RWPE2 (cell line): ENCODE measurements around the gene NOL4L.

Source experiments
- ATAC-seq: fragments of 200-7000 bp; cut with Tn5 transposase; 3 replicates; pipeline ENCODE4 v1.9.1; 2021; ENCODE audit warnings: low read depth
- DNase-seq: peaks from one replicate; pipeline ENCODE4 v3.0.0-alpha.2; 2020; ENCODE audit warnings: low spot score
- H3K27ac ChIP-seq: fragments of 450-650 bp; 2 replicates; pipeline ENCODE4 v1.5.1; 2017; ENCODE audit warnings: mild to moderate bottlenecking; ENCODE audit not compliant: poor library complexity, severe bottlenecking
- H3K27me3 ChIP-seq: fragments of 250-450 bp; sonication (Bioruptor Pico); 2 replicates; pipeline ENCODE4 v1.5.1; 2021; ENCODE audit warnings: mild to moderate bottlenecking, moderate library complexity; ENCODE audit not compliant: insufficient read depth, poor library complexity, severe bottlenecking
- H3K36me3 ChIP-seq: fragments of 250-450 bp; sonication (Bioruptor Pico); 2 replicates; pipeline ENCODE4 v1.5.1; 2020; ENCODE audit warnings: low read depth, mild to moderate bottlenecking, moderate library complexity
- H3K4me1 ChIP-seq: fragments of 250-450 bp; sonication (Bioruptor Pico); 2 replicates; pipeline ENCODE4 v1.5.1; 2021; ENCODE audit warnings: mild to moderate bottlenecking, moderate library complexity; ENCODE audit not compliant: insufficient read depth, poor library complexity, severe bottlenecking
- H3K4me3 ChIP-seq: fragments of 250-450 bp; sonication (Bioruptor Pico); 2 replicates; pipeline ENCODE4 v1.5.1; 2021; ENCODE audit warnings: mild to moderate bottlenecking, moderate library complexity; ENCODE audit not compliant: severe bottlenecking
- H3K9me3 ChIP-seq: fragments of 250-450 bp; sonication (Bioruptor Pico); 2 replicates; pipeline ENCODE4 v1.5.1; 2021; ENCODE audit warnings: mild to moderate bottlenecking, moderate library complexity; ENCODE audit not compliant: severe bottlenecking
- CTCF ChIP-seq: fragments of 450-650 bp; IDR thresholded peaks from one replicate; pipeline ENCODE4 v1.5.1; 2017; ENCODE audit warnings: mild to moderate bottlenecking, moderate library complexity; ENCODE audit not compliant: poor library complexity, severe bottlenecking

Gene NOL4L

GRCh38 chr20:32621071-32621890 lies 36.1 kb upstream of the NOL4L start:
- no peaks in the 10 kb centered on the region for H3K36me3 ChIP-seq
- no peaks in the 10 kb centered on the region for H3K4me1 ChIP-seq
- no peak for DNase-seq
- H3K4me3 ChIP-seq = no peak overlapping the region
- no peak overlapping the region for H3K27ac ChIP-seq
- peak; percentile 5; the same call in 2 of the 3 replicates for ATAC-seq
- no peaks in the 10 kb centered on the region for H3K9me3 ChIP-seq
- no peak for TF ChIP-seq CTCF
- H3K27me3 ChIP-seq = peaks cover 9% of the 10 kb centered on the region

GRCh38 chr20:32619586-32619985 lies 34.5 kb upstream of the NOL4L start:
- H3K9me3 ChIP-seq = no peaks in the 10 kb centered on the region
- no peak overlapping the region for H3K27ac ChIP-seq
- H3K4me1 ChIP-seq = no peaks in the 10 kb centered on the region
- no peak for TF ChIP-seq CTCF
- H3K36me3 ChIP-seq = no peaks in the 10 kb centered on the region
- DNase-seq (no peak), ATAC-seq (no peak)
- H3K27me3 ChIP-seq = peaks cover 9% of the 10 kb centered on the region
- no peak overlapping the region for H3K4me3 ChIP-seq

DNA sequence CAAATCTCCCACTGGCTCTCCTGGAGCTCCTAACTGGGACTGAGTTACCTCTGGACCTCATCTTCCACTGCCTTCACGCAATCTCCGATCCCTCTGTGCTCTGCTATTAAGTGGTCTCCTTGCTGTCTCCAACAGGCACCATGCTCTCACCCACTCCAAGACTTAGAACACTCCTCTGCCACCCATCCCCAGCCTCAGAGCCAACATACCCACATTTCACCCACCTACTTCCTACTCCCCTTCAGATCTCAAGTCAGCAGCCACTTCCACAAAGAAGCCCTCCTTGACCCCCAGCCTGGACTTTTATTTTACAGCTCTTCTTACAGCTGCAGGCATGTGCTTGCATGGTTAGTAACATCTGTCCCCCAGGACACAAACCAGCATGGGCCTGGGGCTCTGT lies 29.6 kb upstream of the NOL4L start:
- Histone ChIP-seq H3K36me3 (no peaks in the 10 kb centered on the region), H3K27me3 (peaks cover 7% of the 10 kb centered on the region), H3K4me3 (no peak overlapping the region), H3K4me1 (no peaks in the 10 kb centered on the region), H3K9me3 (no peaks in the 10 kb centered on the region), H3K27ac (no peak overlapping the region)
- DNase-seq (no peak), ATAC-seq (no peak)
- TF ChIP-seq CTCF = no peak

DNA sequence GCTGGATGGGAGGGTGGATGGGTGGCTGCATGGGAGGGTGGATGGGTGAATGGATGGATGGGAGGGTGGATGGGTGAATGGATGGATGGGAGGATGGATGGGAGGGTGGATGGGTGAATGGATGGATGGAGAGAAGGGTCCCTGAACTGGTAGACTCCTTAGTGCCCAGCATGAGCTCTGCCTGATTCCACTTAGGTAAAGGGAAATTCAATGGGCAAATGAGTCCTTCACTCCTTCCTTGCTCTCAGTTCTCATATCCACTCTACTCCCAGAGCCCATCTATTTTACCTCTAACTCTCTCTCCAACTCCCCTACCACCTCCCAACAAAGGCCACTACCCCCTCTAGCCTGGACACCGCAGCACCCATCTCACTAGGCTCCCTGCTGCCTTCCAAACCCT lies 29.2 kb upstream of the NOL4L start:
- Histone ChIP-seq H3K4me1 (no peaks in the 10 kb centered on the region), H3K27me3 (peaks cover 2% of the 10 kb centered on the region), H3K27ac (no peak overlapping the region), H3K4me3 (no peak overlapping the region), H3K36me3 (no peaks in the 10 kb centered on the region), H3K9me3 (no peaks in the 10 kb centered on the region)
- ATAC-seq = no peak
- no peak for TF ChIP-seq CTCF
- DNase-seq = no peak
